SKM-1 treated with dmso at 0.1 percent for 144 hours (cell line): Measurements from ENCODE around the gene TRPM5.

Source experiments
- DNase-seq: peaks from one replicate; lab custom pipeline; 2025; ENCODE audit not compliant: unreplicated experiment; lab: John Stamatoyannopoulos, UW

Gene TRPM5

GRCh38 chr11:2409126-2409525 lies 35.2 kb downstream of the TRPM5 start:
- DNase-seq = no peak

GRCh38 chr11:2408671-2409070 lies 35.6 kb downstream of the TRPM5 start:
- DNase-seq = no peak

GRCh38 chr11:2406878-2407410 lies 37.4 kb downstream of the TRPM5 start:
- no peak for DNase-seq

- DNase-seq = no peak
Observed at GRCh38 chr11:2406451-2406850, 37.9 kb downstream of the TRPM5 start.

- no peak for DNase-seq
Observed at GRCh38 chr11:2404735-2405196, 39.5 kb downstream of the TRPM5 start.

- DNase-seq = no peak
Observed at GRCh38 chr11:2402890-2403645, 41.2 kb downstream of the TRPM5 start.

GRCh38 chr11:2402106-2402505 lies 42.2 kb downstream of the TRPM5 start:
- no peak for DNase-seq

- DNase-seq = no peak
Observed at GRCh38 chr11:2401436-2401984, 42.8 kb downstream of the TRPM5 start.

GRCh38 chr11:2400762-2401435 lies 43.4 kb downstream of the TRPM5 start:
- no peak for DNase-seq

GRCh38 chr11:2400069-2400761 lies 44.1 kb downstream of the TRPM5 start, which contains the start of gene TSSC4:
TSSC4 (plus strand) TSS chr11:2400750; CDS start chr11:2402634, 1,884 bp downstream.
- DNase-seq = peak; percentile 100

GRCh38 chr11:2399488-2400068 lies 44.7 kb downstream of the TRPM5 start:
- DNase-seq = no peak

- DNase-seq = no peak
Observed at GRCh38 chr11:2398664-2399355, 45.5 kb downstream of the TRPM5 start.

- DNase-seq = no peak
Observed at GRCh38 chr11:2397005-2397404, 47.3 kb downstream of the TRPM5 start.

- DNase-seq = no peak
Observed at GRCh38 chr11:2396471-2396870, 47.8 kb downstream of the TRPM5 start.

- no peak for DNase-seq
Observed at GRCh38 chr11:2395856-2396255, 48.5 kb downstream of the TRPM5 start.

GRCh38 chr11:2395211-2395730 lies 49.0 kb downstream of the TRPM5 start:
- no peak for DNase-seq

- no peak for DNase-seq
Observed at GRCh38 chr11:2394818-2395105, 49.6 kb downstream of the TRPM5 start.
